Epidermal melanocyte (primary cell): ENCODE measurements around the gene TPST1.
"Not testable (repeated sequence)": the region's sequence is repeated elsewhere in the genome, so short reads cannot be mapped to it uniquely, and the experiment has no call there.

Experiments
- DNase-seq: peaks from one replicate; pipeline ENCODE4 v3.0.0; 2011; ENCODE audit warnings: low spot score; ENCODE audit not compliant: insufficient read length

The TPST1 gene

DNA sequence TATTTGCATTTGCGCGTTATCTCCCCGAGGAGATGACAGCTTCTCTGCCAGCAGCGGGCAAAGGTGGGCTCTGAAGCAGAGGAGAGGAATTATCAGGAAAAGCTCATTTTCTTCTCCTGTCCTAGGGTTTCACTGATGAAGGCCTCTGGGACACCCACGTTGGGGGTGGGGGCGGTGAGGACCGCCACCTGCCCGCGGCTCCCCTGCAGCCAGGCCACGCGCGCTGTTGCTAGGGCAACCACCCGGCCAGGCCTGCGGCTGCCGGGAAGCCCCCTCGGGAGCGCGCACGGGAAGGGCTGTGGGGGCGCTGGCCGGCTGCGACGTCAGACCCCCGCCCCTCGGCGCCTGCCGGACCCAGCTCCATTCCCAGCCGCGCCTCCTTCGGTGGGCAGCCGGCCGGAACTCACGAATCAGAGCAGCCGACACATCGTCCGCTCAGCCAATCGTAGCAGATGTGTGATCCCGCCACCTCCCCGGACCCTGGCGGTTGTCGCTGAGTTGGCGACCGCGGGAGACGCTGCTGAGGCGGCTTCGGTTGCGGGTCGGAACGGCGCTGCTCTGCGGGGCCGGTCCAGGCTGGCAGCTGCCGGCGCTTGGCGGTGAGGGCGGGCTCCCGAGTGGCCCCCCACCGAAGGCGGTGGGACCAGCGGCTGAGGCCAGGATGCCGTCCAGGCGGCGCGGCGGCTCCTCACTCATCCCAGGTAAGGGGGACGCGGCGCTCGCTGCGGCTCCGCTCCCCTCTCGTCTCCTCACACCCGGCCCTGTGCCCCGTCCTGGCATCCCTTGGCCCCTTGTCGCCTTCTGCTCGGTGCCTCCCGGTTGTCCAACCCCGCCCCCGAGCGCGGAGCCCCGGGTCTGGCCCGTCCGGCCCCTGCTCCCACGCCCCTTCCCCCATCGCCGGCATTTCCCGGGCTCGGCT is at the start of gene TPST1:
Gene TPST1 (plus strand): TSS at position 513 of the 919 bp plus-strand sequence. CDS start 35,092 bp downstream, outside the sequence.
- peak; percentile 93 for DNase-seq

DNA sequence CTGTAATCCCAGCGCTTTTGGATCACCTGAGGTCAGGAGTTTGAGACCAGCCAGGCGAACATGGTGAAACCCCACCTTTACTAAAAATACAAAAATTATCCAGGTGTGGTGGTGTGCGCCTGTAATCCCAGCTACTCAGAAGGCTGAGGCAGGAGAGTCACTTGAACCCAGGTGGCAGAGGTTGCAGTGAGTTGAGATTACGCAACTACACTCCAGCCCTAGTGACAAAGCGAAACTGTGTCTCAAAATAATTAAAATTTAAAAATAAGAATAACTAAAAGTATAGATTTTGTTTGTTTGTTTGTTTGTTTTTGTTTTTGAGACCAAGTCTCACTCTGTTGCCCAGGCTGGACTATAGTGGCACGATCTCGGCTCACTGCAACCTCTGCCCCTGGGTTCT is 49.1 kb upstream of the TPST1 start:
- not testable (repeated sequence) for DNase-seq

DNA sequence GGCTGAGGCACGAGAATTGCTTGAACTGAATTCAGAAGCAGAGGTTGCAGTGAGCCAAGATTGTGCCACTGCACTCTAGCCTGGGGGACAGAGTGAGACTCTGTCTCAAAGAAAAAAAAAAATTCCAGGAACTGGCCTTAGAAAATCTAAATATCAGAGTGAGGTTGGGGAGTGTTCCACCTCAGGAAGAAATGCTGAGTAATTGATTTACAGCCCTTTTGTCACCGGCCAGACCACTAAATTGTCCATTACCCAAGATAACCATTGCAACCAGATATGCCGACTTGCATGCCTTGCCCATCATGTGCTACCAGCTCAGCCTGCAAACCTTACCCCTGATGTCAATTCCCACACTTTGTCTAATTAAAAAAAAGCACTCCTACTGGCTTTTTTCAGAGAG is 48.1 kb upstream of the TPST1 start:
- no peak for DNase-seq

DNA sequence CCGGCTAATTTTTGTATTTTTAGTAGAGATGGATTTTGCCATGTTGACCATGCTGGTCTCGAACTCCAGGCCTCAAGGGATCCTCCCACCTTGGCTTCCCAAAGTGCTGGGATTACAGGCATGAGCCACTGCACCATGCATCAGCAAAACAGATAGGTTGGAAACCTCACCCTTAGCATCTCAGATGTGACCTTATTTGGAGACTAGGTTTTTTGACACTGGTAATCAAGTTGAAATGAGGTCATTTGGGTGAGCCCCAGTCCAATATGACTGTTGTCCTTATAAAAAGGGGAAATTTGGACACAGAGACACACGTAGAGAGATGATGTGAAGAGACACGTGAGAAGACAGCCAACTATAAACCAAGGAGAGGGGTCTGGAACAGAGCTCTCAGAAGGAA is 42.5 kb upstream of the TPST1 start:
- DNase-seq, result no peak

- no peak for DNase-seq
Measured at GRCh38 chr7:66163186-66163610, 41.9 kb upstream of the TPST1 start.

DNA sequence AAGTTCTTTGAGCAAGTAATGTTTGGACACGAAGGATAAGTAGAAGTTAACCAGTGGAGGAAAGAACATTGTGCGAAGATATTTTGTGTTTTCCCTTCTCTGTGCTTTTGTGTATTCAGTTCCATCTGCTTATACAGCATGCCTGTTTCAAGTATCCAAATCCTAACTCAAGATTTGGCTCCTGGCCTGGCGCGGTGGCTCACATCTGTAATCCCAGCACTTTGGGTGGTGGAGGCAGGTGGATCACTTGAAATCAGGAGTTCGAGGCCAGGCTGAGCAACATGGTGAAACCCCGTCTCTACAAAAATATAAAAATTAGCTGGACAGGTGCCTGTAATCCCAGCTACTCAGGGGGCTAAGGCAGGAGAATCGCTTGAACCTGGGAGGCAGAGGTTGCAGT is 40.8 kb upstream of the TPST1 start:
- DNase-seq, result no peak

DNA sequence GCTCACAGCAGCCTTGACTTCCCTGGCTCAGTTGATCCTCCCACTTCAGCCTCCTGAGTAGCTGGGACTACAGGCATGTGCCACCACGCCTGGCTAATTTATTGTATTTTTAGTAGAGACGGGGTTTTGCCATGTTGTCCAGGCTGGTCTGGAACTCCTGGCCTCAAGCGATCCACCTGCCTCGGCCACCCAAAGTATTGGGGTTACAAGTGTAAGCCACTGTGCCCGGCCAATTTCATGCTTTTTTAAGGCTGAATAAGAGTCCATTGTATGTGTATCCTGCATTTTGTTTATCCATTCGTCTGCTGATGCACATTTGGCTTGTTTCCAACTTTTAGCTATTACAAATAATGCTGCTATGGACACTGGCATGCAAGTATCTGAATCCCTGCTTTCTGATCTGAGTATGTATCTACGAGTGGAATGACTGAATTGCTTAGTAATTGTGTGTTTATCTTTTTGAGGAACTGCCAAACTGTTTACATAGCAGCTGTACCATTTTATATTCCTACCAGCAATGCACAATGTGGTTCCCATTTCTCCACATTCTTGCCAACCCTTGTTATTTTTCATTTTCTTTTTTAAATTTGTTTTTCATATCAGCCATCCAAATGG is 37.3 kb upstream of the TPST1 start:
- no peak for DNase-seq

- no peak for DNase-seq
Measured at GRCh38 chr7:66169616-66170015, 35.5 kb upstream of the TPST1 start.

DNA sequence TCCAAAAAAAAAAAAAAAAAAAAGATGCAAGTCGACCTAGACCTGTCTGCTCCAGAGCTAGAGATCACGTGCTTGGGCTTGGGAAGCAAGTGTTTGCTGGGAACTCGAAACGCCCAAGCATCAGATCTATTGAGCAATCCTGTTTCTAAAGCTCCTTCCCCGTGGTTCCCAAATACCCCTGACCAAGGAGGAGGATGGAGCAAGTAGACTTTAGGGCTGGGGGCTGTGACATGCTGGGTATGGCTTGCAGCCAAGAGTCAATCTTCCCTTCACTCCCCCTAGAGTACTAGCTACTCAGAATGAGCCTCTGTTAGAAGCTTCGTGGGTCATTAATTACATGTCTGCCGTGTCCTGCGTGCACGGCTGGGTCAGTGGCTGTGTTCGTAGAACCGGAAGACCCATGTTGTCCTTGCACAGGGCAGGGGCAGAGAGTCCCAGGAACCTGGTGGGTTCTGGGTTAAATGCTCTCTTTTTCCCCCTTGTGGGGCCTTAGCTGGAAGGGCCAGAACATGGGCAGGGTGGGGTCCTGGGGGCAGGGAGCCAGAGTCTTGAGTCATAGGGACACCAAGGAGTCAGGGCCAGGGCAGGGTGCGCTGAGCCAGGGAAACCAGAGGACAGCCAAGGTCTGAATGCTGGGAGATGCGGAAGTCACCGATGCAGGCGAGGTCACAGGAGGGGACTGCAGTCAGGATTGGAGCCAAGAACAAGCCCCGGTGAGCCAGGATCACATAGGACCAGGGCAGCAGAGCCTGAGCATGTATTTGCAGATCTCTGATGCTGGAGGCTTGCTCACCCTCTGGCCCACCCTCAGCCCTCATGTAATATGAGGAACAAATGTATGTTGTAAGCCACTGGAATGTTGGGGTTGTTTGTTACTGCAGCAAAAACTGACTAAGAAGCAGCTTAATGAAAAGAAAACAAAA is 34.6 kb upstream of the TPST1 start:
- no peak for DNase-seq

DNA sequence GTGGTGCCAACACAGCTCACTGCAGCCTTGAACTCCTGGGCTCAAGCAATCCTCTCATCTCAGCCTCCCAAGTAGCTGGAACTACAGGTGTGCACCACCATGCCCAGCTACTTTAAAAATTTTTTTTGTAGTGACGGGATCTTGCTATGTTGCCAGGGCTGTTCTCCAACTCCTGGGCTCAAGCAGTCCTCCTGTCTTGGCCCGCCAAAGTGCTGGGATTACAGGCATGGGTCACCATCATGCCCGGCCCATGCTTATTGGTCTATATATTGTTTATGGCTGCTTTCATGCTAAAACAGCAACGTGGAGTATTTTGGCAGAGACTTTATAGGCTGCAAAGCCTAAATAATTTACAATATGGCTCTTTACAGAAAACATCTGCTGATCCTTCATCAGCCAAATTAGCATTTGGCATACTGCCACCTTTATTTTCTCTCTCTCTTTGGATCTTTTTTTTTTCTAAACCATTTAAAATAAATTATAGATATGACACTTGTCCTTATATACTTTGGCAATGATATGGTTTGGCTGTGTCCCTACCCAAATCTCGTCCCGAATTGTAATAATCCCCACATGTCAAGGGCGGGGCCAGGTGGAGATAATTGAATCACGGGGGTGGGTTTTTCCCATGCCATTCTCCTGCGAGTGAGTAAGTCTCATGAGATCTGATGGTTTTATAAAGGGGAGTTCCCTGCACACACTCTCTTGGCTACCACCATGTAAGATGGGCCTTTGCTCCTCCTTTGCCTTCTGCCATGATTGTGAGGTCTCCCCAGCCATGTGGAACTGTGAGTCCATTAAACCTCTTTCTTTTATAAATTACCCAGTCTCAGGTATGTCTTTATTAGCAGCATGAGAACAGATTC is 32.4 kb upstream of the TPST1 start:
- not testable (repeated sequence) for DNase-seq

DNA sequence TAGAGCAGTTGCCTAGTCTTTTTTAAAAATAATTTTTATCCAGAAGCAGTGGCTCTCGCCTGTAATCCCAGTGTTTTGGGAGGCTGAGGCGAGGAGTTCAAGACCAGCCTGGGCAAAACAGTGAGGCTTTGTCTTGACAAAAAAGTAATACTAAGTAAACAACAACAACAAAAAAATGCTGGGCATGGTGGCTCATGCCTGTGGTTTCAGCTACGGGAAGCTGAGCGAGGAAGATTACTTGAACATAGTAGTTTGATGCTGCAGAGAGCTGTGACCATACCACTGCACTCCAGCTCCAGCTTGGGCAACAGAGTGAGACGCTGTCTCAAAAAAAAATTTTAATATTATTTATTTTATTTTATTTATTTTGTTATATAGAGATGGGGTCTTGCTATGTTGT is 31.3 kb upstream of the TPST1 start:
- no peak for DNase-seq

DNA sequence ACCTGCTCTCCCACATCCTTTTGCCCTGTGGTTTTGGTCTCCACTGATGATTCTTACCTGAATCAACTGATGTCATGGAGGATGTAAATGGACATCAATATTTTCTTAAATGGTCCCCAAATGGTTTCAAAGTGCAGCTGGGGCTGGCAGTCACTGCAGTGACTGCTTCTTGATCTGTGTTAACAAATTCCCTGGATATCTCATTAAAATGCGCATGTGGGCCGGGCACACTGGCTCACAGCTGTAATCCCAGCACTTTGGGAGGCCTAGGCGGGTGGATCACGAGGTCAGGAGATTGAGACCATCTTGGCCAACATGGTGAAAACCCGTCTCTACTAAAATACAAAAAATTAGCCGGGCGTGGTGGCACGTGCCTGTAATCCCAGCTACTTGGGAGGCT is 30.1 kb upstream of the TPST1 start:
- not testable (repeated sequence) for DNase-seq

GRCh38 chr7:66176914-66177313 is 28.2 kb upstream of the TPST1 start:
- DNase-seq, result no peak

DNA sequence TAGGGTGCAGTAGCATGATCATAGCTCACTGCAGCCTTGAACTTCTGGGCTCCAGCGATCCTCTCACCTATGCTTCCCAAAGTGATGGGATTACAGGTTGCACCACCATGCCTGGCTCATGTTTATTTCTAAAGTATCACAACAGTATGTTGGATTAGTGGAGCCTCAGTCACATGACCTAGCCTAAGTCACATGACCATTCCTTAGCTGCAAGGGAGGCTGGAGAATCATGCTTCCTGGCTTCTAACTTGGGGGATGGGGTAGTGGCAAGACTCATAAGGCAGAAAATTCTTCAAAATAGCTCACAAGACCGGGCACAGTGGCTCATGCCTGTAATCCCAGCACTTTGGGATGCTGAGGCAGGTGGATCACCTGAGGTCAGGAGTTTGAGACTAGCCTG is 26.9 kb upstream of the TPST1 start:
- DNase-seq, result no peak

- DNase-seq, result no peak
Measured at GRCh38 chr7:66181329-66181728, 23.8 kb upstream of the TPST1 start.

DNA sequence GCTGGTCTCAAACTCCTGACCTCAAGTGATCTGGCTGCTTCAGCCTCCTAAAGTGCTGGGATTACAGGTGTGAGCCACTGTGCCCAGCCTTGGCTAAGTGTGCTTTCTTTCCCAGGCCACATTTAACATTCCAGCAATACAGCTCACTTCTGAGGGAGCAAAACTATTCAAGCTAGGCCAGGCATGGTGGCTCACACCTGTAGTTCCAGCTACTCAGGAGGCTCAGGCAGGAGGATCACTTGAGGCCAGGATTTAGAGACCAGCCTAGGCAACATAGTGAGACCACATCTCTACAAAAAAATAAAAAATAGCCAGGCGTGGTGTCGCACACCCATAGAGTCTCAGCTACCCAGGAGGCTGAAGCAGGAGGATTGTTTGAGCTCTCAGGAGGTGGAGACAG is 23.3 kb upstream of the TPST1 start:
- DNase-seq, result no peak

DNA sequence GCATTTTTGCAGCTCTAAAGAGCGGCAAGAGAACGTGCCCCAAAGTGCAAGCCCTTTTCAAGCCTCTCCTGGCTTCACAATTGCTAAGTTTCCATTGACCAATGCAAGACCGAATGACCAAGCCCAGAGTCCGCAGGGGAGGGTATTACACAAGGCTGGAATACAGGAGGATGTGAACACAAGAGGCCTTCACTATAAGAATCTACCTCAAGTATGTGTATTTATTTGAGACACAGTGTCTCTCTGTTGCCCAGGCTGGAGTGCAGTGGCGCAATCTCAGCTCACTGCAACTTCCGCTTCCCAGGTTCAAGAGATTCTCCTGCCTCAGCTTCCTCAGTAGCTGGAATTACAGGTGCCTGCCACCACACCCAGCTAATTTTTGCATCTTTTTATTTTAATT is 22.2 kb upstream of the TPST1 start:
- DNase-seq, result no peak

- DNase-seq, result no peak
Measured at GRCh38 chr7:66183700-66184099, 21.4 kb upstream of the TPST1 start.

DNA sequence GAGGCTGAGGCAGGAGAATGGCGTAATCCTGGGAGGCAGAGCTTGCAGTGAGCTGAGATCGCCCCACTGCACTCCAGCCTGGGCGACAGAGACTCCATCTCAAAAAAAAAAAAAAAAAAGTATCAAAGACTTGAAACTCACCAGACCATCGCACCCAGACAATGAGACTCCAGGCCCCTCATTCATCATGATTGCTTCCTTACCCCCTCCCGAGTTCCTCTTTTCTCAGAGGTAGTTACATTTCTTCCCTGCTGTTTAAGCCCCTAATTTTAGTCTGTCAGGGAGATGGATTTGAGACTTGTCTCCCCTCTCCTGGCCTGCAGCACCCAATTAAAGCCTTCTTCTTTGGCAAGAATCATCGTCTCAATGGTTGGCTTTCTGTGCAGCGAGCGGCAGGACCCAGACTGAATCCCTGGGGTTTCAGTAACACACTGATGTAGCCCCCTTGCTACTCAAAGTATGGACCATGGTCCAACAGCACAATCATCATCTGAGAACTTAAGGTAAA is 19.4 kb upstream of the TPST1 start:
- no peak for DNase-seq

DNA sequence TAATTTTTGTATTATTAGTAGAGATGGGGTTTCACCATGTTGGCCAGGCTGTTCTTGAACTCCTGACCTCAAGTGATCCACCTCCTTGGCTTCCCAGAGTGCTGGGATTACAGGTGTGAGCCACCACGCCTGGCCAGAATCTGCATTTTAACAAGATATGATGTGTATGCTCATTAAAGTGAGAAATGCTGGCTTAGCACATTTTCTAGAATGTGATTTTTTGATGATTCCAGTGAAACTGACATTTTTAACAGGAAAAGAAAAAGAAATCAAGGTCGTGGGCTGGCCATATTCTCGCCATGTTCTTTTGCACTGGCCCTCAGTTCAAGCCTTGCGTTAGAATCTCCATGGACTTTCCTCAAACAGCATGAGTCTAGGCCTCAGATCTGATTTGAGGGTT is 18.1 kb upstream of the TPST1 start:
- no peak for DNase-seq

DNA sequence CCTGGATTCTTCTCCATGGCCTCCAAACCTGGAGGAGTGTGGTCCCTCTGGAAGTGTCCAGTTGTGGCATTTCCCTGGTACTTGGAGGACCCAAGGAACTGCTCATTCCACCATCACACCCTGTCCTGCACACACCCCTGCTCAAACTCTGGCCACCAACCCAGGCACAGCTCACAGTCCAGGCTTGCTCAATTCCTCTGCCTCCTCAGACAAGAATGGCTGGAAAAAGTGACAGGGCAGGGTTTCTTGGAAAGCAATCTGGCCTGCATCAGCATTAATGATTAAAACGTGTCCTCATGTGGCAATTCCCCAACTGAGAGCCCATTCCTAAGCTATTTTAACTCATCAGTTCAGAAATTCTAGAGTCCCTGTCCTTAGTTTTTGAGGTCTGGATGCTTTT is 17.2 kb upstream of the TPST1 start:
- peak; percentile 60 for DNase-seq
